C4-2B (cell line): Measurements from ENCODE around the gene PAM16.

Experiments used
- CTCF ChIP-seq: fragments of 450-650 bp; conservative IDR thresholded peaks from 2 replicates; pipeline ENCODE4 v1.5.1; 2017; ENCODE audit warnings: mild to moderate bottlenecking
- ZFX ChIP-seq: fragments of 450-650 bp; IDR thresholded peaks from 2 replicates; pipeline ENCODE4 v1.6.1; 2017

GRCh38 chr16:4381072-4381934, 30.2 kb upstream of the PAM16 start:
- TF ChIP-seq CTCF (no peak), ZFX (no peak)
